Iris pigment epithelial cell (primary cell): Measurements from ENCODE around the gene NEK10.
"Not testable (repeated sequence)": the region's sequence is repeated elsewhere in the genome, so short reads cannot be mapped to it uniquely, and the experiment has no call there.

Source experiments
- DNase-seq: peaks from one replicate; pipeline ENCODE4 v3.0.0-alpha.2; 2011; ENCODE audit warnings: low read depth

The NEK10 gene, protein sequence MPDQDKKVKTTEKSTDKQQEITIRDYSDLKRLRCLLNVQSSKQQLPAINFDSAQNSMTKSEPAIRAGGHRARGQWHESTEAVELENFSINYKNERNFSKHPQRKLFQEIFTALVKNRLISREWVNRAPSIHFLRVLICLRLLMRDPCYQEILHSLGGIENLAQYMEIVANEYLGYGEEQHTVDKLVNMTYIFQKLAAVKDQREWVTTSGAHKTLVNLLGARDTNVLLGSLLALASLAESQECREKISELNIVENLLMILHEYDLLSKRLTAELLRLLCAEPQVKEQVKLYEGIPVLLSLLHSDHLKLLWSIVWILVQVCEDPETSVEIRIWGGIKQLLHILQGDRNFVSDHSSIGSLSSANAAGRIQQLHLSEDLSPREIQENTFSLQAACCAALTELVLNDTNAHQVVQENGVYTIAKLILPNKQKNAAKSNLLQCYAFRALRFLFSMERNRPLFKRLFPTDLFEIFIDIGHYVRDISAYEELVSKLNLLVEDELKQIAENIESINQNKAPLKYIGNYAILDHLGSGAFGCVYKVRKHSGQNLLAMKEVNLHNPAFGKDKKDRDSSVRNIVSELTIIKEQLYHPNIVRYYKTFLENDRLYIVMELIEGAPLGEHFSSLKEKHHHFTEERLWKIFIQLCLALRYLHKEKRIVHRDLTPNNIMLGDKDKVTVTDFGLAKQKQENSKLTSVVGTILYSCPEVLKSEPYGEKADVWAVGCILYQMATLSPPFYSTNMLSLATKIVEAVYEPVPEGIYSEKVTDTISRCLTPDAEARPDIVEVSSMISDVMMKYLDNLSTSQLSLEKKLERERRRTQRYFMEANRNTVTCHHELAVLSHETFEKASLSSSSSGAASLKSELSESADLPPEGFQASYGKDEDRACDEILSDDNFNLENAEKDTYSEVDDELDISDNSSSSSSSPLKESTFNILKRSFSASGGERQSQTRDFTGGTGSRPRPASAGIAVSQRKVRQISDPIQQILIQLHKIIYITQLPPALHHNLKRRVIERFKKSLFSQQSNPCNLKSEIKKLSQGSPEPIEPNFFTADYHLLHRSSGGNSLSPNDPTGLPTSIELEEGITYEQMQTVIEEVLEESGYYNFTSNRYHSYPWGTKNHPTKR

DNA sequence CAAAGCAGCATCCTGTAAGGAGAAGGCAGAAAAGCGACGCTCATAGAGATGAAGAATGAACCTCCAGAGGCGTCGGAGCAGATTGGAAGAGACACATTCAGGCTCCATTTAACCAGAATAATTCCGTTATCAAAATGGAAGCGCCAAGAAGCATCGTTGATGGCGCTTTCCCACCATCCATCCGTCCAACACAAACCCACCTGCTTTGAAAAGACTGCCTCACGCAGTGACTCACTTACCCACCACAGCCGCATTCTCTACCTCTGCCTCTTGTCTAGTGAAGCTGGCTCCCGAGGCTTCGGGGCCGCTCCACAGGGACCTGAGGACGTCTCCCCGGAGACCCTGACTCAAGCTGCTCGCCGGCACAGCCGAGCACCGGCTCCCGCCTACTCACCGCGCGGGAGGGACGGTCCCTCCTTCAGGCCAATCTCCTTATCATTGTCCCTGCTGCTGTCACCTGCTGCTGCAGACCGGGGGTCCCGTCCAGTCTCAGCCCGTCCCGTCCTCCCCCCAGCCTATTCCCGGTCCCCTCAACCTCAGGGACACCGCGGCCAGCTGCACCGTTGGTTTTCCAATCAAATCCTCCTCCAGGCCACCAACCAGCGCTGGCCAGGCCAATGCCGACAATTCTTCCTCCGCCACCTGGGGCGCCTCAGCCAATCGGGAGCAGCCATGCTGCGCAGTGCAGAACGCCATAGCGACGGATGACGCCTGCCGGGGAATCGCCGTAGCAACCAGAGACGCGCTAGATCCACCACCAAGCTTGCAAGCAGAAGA is at the start of gene NEK10:
TSS of gene NEK10 (minus strand) at position 553 of the 777 bp plus-strand sequence. CDS start 16,501 bp downstream, outside the sequence.
- DNase-seq, result peak; percentile 95

DNA sequence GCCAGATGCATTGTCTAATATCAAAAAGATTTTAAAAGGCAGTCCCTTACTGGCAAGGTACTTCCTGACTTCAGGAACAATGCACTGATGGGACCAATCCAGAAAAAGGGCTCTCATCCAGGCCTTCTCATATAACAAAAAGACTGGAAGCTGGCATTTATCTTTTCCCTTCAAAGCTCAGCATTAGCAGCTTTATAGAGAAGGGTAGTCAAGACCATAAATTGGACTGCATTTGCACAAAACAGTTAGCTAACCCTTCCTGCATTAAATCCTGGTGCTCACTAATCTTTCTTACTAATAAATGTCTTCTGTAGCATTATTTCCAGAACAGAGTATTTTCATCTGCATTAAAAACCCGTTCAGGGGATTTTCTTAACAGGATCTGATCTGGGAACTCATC is 46.0 kb upstream of the NEK10 start:
- no peak for DNase-seq

DNA sequence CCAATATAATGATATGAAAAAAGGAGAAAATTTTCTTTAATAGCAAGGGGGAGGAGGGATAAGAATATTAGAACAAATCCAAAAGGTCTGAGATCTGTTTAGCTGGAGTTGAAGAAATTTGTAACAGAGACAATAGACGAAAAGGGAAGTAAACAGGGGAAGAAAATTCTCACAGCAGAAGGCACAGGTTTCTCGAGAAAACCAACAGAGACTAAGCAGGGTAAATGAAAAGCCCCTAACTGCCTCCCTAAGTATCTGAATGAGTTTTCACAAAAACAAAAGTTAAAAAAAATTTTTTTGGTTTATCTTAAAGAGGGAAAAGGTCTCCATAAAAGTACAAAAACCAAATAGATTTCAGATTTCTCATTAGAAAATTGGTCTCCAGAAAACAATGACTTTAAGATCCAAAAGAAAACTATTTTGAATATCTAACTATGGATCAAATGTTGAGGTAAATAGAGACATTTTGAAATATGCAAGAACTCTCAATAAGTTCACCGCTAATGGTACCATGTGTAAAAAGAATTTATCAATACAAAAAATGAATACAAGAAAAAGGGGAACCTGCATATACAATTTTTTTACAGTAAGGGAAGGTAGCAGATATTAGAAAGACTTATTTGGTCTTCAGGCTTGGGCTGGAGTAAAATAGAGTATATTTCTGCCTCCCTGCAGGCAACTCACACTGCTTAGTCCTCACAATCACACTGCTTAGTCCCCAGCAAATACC is 23.9 kb upstream of the NEK10 start:
- no peak for DNase-seq

DNA sequence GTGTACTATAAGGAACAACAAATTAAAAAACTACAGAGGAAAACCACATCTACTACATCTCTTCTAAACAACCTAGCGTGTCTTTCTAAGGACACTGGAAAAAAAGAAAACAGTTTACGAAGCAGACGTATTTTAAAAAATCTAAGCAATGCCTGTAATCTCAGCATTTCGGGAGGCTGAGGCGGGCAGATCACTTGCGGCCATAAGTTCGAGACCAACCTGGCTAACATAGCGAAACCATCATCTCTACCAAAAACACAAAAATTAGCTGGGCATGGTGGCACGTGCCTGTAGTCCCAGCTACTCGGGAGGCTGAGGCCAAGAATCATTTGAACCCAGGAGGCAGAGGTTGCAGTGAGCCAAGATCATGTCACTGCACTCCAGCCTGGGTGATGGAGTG is 23.2 kb upstream of the NEK10 start:
- DNase-seq, result not testable (repeated sequence)

DNA sequence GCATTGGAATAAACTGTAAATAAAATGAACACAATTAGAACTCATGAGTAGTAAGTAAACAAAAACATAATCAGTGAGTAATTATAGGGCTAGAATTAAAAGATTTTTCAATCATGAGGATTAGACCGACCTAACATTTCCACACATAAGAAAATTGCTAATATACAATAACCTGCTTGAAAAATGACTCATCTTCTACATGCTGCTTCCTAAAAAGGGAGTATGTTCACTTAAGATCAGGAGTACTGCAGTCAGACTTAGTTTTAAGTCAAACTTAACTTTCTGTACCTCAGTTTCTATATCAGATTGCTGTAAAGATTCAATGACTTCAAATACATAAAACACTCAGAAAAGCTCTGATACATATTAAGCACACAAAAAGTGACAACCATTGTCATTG is 22.6 kb upstream of the NEK10 start:
- peak; percentile 24 for DNase-seq

DNA sequence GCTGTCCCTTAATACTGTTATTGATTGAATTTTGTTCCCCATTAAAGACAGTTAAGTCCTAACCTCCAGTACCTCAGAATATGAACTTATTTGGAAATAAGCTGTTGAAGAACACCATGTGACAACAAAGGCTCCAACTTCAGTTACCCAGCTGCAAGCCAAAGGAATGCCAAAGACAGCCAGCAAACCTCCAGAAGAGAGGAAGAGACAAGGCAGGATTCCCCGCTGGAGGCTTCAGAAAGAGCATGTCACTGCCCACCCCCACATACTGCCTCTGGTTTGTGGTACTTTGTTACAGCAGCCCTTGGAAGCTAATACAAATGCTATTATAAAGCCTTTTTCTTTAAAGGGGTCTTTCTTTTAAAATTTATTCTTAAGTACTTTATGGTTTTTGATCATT is 18.4 kb upstream of the NEK10 start:
- peak; percentile 31 for DNase-seq

DNA sequence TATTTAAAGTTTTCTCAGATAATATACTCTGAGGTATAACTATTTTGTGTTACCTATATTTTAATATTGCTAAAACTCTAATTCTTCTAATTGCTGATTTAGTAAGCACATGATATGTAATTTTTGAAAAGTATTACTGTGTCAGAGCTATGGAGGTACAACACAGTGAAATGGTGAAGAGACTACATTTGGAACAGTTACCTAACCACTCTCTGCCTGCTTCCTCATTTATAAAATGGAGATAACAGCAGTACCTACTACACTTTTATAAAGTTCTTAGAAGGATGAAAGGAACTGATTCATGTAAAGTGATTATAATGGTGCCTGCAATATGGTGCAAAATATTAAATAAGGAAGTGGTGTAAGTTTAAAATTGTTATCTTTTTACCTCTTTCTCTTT is 16.3 kb upstream of the NEK10 start:
- no peak for DNase-seq

DNA sequence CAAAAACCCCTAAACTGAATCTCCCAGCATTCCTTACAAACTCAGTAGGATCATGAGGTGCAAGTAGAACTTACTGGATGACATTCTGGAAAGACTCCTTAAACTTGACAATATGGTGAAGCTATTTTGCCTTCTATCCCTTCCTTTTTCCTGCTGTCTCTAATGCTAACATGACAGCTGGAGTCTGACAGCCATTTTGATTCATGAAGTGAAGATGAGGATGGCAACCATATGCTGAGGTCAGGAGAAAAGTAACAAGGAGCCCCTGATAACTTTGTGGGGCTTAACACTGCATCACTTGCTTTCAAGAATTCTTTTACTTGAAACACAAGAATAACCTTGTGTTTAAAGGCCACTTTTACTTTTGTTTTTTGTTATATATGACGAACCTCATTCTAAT is 15.0 kb upstream of the NEK10 start:
- DNase-seq, result no peak

DNA sequence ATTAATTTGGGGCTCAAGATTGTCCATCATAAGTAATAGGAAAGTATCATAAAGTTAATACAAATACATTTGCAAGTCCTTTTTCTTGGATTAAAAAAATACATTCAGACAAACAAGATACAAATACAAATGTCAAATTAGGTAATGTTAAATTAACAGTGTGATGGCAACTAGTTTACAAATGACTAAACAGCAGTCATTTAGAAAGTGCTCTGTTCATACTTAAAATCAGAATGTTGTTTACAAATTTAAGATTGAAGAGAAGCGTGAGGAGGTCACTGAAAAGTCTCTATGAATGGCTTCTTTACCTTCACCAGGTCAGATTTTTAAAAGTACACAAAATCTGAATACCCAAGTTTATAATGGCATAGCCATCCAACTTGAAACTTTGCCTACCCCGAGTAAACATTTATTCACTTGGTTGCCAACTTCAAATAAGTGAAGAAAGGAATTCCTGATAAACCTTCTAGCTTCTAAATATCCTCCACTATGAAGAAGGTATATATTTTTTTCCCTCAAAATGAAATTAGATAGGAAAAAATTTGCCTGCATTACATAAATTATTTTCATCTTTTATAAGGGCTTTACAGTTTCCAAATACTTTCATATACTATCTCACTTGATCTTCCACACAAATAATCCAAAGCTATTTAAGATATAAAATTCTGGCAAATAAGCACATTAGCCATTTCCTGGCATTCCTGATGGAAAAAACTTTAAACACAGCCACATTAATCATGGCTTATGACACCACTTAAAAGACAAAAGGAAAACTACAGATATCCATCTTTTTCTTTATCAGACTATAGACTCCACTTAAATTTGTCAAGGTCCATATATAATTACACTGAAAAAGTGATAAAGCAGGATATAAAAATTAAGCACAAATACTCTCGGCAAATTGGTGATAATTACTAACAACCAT is 11.5 kb upstream of the NEK10 start:
- no peak for DNase-seq

DNA sequence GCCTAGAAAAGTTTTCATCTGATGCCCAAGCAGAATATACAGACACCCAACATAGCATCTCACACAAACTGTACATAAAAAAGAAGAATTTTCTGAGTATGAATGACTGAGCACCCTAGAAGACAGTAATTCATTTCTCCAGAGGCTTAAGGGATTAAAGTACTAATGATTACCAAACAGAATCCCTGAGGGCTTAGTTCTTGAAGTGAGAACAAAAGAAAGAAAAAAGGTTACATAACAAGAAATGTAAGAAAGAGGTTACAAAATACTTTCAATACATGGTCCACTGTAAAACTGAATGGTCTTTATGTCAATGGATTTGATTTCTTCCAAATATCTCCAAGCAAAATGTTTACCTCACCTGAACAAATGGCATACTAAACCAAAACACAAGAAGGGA is 9.1 kb upstream of the NEK10 start:
- no peak for DNase-seq

DNA sequence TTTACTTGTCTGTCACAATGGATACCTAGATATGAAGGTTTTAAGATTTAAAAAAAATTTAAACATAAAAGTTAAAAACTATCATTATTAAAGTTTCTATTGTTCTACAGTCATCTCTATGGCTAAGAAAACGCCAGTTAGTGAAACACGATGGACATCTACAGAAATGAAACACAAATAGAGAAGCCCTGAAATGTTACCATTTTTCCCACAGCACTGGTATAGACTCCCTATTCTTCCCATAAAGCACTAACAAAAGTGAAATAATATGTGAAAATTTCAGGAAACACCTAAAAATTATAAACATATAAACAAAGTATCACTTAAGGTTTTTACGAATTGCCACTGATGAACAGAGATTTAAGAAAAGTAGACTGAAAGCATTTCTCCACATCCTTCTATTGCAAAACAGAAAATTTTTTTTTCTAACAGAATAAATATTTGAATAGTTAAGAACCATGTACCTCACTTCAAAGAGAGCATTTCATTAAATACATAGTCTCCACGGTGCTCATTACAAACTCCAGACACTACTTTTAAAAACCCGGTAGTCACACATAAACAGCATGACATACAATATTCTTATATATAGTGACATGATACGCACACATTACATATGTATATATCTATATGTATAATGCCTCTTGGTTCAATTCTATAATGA is 7.1 kb upstream of the NEK10 start:
- DNase-seq, result no peak

DNA sequence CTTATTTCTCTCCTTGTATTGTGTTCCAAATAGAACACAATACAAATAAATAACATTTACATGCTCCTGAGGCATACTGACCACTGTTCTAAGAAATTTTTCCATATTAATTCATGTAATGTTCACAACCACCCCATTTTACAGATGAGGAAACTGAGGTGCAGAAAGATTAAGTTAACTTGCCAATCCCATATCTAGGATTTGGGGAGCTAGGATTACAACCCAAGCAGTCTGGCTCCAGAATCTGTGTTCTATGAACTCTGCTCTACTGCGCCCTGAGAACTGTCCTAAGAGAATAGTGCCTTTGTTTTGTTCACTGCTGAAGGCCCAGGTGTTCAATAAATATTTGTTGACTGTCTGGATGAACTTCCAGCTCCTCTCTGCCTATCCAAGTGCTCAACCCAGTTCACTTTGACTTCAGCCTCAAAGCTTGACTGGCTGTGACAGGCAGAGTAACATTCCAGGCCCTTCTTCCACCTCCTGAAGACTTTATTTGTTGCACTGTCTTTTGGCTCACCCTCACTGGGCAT is 3.1 kb downstream of the NEK10 start:
- no peak for DNase-seq

DNA sequence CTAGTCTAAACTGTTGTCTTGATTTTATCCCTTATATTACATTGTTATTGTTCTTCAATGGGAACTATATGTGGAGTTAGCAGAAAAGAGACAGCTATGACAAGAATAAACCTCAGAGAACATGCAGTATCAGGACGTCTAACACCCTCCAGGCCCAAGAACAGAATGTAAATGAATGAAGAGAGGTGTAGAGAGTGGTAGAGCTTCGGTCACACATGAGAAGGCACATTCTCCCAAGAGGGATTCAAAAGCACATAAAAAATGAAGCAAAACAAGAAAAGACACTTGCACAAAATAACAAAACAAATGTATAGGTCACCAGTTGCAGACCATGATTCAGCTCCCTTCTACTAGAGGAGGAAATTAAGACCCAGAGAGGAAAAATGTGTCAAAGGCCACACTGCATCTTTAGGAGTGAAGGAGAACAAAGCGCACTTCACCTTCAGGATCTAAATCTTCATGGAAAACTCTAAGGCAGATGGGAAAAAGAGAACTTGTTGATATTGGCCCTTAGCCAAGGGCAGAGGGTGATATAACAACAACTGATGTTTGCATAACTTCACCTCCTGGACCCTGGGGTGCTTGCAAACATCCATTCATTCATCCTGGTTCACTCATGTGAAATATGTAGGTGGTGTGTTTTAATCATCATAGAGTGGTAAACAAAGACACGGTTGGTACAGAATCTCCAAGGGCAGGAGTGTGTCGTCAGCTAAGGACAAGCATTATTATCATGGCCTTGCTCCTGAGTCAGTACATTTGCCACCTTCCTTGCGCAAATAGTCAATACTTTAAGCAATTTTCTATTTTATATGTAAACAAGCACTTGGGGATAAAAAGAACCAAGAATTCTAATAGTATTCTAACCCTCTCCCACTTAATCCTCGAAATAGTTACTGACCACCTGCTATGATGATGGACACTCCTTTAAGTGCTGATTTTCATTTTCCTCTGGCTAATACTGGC is 8.8 kb downstream of the NEK10 start:
- peak; percentile 53 for DNase-seq

DNA sequence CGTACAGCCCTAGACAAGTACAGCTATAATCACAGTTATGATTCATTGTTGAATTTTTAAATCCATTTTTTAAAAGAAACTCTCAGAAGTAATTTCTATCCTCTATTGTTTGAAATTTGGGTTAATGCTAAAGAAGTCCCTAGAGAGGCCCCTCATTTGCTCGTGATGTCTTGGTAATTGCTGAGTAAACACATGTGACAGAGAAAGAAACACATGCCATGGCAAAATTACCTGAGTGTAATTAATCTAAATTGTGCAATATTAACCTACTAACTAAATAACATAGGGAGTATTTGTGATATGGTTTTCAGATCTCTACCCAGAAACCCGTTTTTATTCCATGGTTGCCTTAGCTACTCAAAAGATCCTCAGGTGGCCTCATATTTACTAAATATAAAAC is 10.8 kb downstream of the NEK10 start:
- no peak for DNase-seq

DNA sequence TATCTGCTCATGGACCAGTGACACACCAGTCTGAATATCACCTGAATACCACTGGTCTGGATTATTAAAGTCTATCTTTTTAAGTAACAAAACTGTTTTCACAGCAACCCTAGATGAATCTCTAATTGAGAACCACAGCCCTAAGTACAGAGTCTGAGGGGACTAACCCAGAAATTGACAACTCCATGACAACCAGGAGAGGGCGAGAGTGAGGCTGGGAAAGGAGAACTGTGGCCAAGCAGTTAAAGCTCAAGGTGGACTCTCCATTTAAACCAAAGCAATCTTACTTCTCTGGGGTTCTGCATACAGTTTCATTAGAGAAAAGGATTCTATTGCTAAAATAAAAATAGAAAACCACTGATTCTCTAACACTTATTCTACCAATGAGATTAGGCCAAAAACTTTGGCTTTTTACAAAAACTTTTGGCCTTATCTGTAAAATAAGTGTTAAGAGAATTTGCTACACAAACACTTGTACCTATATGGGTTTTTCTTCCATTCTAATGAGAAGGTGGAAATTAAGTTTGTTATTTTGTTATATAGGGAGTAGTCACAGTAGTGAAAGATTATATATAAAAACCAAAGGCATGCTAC is 11.4 kb downstream of the NEK10 start:
- DNase-seq, result peak; percentile 69

DNA sequence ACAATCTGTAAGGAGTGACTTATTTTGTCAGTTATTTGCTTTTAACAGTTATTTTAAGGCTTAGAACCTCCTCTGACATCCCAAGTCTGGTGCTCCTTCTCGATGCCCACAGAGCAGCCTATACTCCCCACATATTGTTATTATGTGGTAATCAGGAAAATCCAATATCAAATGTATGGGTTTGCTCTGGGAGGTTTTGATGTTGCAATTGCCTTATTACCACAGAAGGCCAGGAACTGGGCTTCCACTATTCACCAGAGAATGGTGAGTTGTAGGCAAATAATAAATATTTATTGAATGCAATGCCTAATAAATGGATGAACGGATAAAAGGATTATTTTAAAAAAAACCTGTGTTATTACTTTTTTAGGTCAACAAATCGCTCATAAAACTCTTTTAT is 12.2 kb downstream of the NEK10 start:
- DNase-seq, result peak; percentile 46

DNA sequence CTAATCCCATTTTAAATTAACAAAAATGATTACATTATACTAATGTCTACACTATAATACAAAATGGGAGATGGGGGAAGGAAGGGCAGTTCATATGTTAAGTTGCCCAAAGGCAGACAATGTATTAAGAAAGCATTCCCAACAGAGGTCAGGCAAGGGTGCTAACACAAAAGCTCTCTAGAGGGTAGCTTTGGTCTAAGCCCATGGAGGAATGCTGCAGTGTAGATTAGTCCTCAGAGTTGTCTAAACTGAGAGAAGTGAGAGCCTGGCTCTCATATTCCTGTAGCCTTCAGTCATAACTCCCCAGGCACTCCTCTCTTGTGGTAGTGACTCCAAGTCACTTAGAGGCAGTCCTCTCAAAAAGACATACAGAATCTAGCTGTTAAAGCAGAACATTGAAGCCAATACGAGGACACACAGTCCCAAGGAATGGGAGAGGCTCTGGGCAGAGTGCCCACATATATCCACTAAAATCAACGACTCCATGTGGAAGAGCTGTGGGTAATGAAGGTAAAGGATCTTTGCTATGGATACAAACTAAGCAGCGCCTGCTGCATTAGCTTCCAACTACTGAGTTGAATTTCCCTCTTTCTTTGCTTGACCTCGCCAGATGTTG is 14.5 kb downstream of the NEK10 start:
- no peak for DNase-seq
